Measurements from ENCODE around the gene TADA2B.
"Not testable (repeated sequence)": the region's sequence is repeated elsewhere in the genome, so short reads cannot be mapped to it uniquely, and the experiment has no call there.

Gene TADA2B

DNA sequence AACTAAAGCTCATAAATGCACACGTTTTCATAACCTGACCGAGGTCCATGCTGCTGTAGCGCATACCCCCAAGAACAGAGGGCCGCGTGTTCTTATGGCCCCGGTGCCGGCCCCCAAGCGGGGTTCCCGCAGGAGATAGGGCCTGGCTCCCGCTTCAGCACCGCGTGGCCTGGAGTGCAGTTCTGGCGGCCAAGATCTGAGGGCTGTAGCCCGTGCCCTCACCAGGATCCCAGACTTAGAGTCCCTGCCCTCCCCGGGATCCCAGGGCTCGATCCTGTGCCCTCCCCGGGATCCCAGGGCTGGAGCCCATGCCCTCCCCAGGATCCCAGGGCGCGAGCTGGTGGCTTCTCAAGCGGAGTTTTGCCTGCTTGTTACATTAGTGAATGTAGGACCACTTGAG is 25.7 kb downstream of the TADA2B start:
- no peak for ATAC-seq
- H3K27ac Mint-ChIP-seq: peak overlapping the region; percentile 92
- peaks cover 40% of the 10 kb centered on the region for H3K4me1 Mint-ChIP-seq
- H3K4me3 Mint-ChIP-seq: peak overlapping the region; percentile 97
- H3K27me3 Mint-ChIP-seq: peaks cover 8% of the 10 kb centered on the region
- no peaks in the 10 kb centered on the region for H3K9me3 Mint-ChIP-seq
- peaks cover 3% of the 10 kb centered on the region for H3K36me3 Mint-ChIP-seq

DNA sequence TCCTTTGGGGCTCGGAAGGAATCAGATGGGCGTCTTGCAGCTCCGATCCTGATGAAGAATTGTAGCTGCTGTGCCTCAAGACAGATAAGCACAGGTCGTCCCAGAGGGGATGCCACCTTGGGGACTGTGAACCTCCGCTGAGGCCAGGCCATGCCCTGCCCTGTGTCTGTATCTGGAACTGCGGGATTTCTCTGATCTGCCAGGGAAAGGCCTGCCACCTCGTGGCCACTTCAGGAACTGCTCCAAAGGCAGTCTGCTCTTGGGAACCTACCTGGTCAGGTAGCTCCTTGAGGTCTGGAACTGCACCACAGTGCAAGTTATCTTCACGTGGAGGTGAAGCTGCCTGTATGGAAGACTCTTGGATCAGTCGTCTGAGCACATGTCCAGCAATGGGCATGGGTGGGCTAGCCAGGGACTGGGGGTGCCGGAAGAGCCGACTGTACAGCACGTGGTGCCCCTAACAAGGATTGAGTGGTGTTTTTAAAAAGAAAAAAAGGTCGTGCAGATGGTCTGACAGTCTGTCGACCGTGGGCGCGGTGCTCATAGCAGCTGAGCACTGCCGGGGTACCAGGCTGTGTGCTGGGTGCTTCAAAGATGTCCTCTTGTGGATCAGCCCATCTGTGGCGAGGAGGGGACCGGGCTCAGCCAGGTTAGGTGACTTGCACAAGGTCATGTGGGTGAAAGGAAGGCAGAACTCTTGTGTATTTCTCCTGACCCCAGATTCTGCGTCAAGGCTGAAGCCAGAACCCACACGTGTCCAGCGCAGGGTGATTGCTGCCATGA is 27.7 kb downstream of the TADA2B start:
- H3K27ac Mint-ChIP-seq: no peak overlapping the region
- peak; percentile 60 for ATAC-seq
- peaks cover 8% of the 10 kb centered on the region for H3K27me3 Mint-ChIP-seq
- no peaks in the 10 kb centered on the region for H3K9me3 Mint-ChIP-seq
- no peaks in the 10 kb centered on the region for H3K36me3 Mint-ChIP-seq
- H3K4me3 Mint-ChIP-seq: no peak overlapping the region
- H3K4me1 Mint-ChIP-seq: peaks cover 24% of the 10 kb centered on the region

DNA sequence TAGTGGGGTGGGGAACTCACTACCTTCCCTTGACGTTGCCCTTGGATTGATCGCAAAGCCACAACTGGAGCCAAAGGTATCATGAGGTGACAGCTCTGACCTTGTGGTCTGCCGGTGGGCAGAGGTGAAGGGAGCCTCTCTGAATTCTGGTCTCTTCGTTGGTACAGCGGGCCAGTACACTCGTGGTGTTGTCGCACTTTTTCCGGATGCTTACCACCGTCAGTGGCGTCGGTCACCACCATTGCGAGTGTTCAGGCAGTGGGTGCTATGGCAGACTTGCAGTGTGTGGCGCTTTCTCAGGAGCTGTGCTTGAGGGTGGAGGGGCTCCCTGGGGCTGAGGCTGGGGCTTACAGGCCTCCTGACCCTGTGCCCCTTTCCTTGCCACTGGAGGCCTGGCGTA is 29.9 kb downstream of the TADA2B start:
- Mint-ChIP-seq H3K4me3 (no peak overlapping the region), H3K4me1 (peaks cover 16% of the 10 kb centered on the region), H3K9me3 (no peaks in the 10 kb centered on the region), H3K27me3 (peaks cover 18% of the 10 kb centered on the region), H3K36me3 (no peaks in the 10 kb centered on the region), H3K27ac (no peak overlapping the region)
- no peak for ATAC-seq

DNA sequence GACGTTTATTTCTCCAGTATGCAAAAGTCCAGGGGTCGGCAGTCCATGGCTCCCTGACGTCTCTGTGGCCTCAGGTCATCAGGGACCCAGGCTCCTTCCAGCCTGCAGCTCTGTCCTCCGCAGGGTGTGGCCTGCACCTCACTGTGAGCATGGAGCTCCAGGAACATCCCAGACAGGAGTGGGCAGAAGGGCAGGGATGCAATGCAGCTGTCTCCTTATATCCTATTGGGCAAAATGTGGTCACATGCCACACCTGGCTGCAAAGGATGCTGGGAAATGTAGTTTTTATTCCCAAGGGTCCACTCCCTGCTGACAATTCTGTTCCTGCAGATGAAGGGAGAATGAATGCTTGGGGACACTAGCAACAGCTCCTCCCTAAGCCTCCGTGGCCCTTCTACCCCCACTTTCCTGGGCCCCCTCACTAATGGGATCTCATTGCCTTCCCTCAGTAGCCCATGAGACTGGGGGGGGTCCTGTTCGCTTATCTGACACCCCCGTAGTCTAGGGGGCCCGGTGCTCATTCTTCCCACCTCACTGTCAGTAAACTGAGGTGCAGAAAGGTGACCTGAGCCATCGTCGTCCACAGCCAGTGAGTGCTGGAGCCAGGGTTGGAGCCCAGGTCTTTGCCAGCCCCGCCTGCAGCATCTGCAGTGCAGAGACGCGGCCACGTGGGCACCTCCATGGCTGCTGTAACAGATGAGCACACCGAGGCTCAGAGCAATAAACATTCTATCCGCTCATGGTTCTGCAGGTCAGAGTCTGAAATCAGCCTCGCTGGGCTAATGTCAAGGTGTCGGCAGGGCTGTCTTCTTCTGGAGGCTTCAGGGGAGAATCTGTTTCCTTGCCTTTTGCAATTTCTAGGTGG is 30.6 kb downstream of the TADA2B start:
- Mint-ChIP-seq H3K4me3 (no peak overlapping the region), H3K4me1 (peaks cover 11% of the 10 kb centered on the region), H3K36me3 (no peaks in the 10 kb centered on the region), H3K27ac (no peak overlapping the region), H3K9me3 (no peaks in the 10 kb centered on the region), H3K27me3 (peaks cover 18% of the 10 kb centered on the region)
- no peak for ATAC-seq

DNA sequence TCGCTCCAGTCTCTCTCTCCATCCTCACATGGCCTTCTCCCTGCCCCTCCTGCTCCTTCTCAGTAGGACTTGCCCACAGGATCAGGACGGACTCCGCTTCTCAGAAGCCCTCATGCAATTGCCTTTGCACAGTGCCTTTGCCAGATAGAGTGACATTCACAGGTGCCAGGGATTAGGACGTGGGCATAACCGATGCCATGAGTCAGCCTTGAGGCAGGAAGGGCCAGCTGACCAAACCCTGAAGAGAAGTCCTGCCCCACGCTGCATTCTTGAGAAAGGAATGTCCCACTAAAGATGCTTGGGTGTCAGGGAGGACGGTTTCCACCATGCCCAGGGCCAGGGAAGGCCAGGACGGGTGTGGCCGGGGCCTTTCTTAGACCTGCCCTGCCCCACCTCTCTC is 31.3 kb downstream of the TADA2B start:
- peaks cover 8% of the 10 kb centered on the region for H3K4me1 Mint-ChIP-seq

DNA sequence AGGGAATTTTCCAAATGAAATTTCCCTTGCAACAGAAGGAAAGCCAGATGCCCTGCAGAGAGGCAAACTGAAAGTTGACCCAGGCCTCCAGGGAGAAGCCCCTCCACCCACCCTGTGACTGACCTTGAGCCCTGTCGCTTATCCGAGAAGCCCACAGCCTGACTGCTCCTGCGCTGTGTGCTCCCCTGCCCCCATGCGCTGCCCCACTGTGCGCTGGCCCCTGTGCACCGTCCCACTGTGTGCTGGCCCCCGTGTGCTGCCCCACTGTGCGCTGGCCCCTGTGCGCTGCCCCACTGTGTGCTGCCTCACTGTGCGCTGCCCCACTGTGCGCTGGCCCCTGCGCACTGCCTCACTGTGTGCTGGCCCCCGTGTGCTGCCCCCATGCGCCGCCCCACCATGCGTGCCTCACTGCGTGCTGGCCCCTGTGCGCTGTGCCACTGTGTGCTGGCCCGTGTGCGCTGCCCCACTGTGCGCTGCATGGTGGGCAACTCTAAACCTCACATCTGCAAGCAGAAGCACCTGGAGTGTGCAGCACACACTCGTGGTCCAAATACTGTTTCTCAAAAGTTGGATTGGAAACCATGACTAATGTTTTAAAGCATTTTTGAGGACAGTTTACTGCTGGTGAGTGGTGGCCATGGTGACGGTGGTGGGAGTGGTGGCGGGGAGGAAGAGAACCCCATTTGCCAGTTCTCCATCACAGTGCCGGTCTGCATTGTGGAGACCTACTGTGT is 33.0 kb downstream of the TADA2B start:
- Mint-ChIP-seq H3K4me3 (no peak overlapping the region), H3K27me3 (peaks cover 21% of the 10 kb centered on the region), H3K36me3 (no peaks in the 10 kb centered on the region), H3K27ac (no peak overlapping the region), H3K4me1 (peaks cover under 1% of the 10 kb centered on the region), H3K9me3 (no peaks in the 10 kb centered on the region)
- ATAC-seq: no peak

More for the DNA sequence above, 31.3 kb downstream of the TADA2B start:
- H3K27ac Mint-ChIP-seq: no peak overlapping the region
- ATAC-seq: no peak
- no peak overlapping the region for H3K4me3 Mint-ChIP-seq
- H3K9me3 Mint-ChIP-seq: no peaks in the 10 kb centered on the region
- H3K27me3 Mint-ChIP-seq: peaks cover 25% of the 10 kb centered on the region
- H3K36me3 Mint-ChIP-seq: no peaks in the 10 kb centered on the region

DNA sequence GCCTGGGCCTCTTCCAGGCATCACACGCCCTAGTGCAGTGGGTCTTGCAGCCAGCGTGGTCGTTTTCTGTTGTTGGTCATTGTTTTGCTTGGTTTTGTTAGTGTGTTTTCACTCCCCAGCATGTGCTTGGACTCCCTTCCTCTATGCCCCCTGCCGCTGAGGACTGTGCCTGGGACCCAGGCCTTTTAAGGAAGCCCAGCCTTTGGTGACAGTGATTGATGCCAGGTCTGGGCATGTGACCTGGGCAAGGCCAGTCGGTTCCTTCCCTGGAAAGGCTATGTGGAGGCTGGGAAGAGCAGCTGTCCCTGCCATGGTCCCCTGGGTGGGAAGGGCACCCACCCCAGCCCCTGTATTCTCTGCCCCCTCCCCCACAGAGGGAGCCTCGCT is 33.5 kb downstream of the TADA2B start:
- no peak for ATAC-seq
- Mint-ChIP-seq H3K9me3 (no peaks in the 10 kb centered on the region), H3K4me3 (no peak overlapping the region), H3K36me3 (no peaks in the 10 kb centered on the region), H3K27me3 (peaks cover 20% of the 10 kb centered on the region), H3K4me1 (no peaks in the 10 kb centered on the region), H3K27ac (no peak overlapping the region)

GRCh38 chr4:7077371-7077770 is 34.2 kb downstream of the TADA2B start:
- ATAC-seq: no peak
- Mint-ChIP-seq H3K4me1 (no peaks in the 10 kb centered on the region), H3K36me3 (no peaks in the 10 kb centered on the region), H3K27ac (no peak overlapping the region), H3K27me3 (peaks cover 20% of the 10 kb centered on the region), H3K4me3 (no peak overlapping the region), H3K9me3 (no peaks in the 10 kb centered on the region)

GRCh38 chr4:7078025-7078424 is 34.9 kb downstream of the TADA2B start:
- ATAC-seq: no peak
- H3K36me3 Mint-ChIP-seq: no peaks in the 10 kb centered on the region
- H3K4me3 Mint-ChIP-seq: no peak overlapping the region
- H3K9me3 Mint-ChIP-seq: no peaks in the 10 kb centered on the region
- peaks cover 26% of the 10 kb centered on the region for H3K27me3 Mint-ChIP-seq
- H3K27ac Mint-ChIP-seq: no peak overlapping the region
- no peaks in the 10 kb centered on the region for H3K4me1 Mint-ChIP-seq

DNA sequence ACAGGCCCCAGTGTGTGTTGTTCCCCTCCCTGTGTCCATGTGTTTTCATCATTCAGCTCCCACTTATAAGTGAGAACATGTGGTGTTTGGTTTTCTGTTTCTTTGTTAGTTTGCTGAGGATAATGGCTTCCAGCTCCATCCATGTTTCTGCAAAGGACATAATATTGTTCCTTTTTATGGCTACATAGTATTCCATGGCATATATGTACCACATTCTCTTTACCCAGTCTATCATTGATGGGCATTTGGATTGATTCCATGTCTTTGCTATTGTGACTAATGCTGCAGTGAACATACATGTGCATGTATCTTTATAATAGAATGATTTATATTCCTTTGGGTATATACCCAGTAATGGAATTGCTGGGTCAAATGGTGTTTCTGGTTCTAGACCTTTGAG is 36.3 kb downstream of the TADA2B start:
- not testable (repeated sequence) for H3K9me3 Mint-ChIP-seq, H3K36me3 Mint-ChIP-seq, H3K27ac Mint-ChIP-seq, H3K4me1 Mint-ChIP-seq, ATAC-seq, H3K4me3 Mint-ChIP-seq
- peaks cover 41% of the 10 kb centered on the region for H3K27me3 Mint-ChIP-seq

GRCh38 chr4:7079909-7080308 is 36.7 kb downstream of the TADA2B start:
- H3K36me3 Mint-ChIP-seq: not testable (repeated sequence)

DNA sequence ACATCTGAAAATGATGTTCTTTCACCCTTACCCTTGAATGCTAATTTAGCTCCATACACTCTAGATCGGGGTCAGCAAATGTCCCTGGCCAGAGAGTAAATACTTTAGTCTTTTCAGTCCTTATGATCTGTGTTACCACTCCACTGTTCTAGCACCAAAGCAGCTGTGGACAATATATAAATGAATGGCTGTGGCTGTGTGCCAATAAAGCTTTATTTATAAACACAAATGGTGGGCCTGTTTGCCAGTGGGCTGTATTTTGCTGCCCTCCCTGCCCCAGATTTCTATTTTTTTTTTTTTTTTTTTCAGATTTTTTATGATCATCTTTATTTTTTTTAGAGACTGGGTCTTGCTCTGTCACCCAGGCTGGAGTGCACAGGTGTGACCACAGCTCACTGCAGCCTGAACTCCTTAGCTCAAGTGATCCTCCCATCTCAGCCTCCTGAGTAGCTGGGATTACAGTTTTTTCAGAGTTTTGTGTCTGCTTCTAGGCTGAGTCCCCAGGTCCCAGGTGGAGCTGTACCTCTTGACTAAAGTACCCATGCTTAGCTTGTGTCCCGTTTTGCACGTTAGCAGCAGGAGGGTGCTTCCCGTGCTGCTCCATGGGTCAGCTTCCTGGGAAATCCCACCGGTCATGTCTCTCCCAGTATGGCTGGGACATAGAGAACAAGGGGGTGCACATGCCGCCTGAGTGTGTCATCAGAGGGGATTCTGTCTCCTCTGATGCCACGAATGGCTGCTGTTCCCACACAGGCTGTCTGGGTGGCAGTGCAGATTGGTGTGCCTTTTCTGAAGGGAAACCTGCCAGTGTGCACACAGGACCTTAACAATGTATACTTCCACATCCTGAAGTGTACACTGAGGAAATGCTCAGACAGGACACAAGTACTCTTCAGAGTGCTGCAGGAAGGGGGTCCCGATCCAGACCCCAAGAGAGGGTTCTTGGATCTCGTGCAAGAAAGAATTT is 40.7 kb downstream of the TADA2B start:
- H3K27me3 Mint-ChIP-seq: peaks cover 38% of the 10 kb centered on the region
- no peaks in the 10 kb centered on the region for H3K9me3 Mint-ChIP-seq
- no peak for ATAC-seq
- H3K36me3 Mint-ChIP-seq: no peaks in the 10 kb centered on the region
- no peak overlapping the region for H3K27ac Mint-ChIP-seq
- H3K4me3 Mint-ChIP-seq: no peak overlapping the region
- no peaks in the 10 kb centered on the region for H3K4me1 Mint-ChIP-seq

More at GRCh38 chr4:7079909-7080308, 36.7 kb downstream of the TADA2B start:
- not testable (repeated sequence) for H3K4me3 Mint-ChIP-seq, H3K9me3 Mint-ChIP-seq, ATAC-seq, H3K4me1 Mint-ChIP-seq, H3K27ac Mint-ChIP-seq
- peaks cover 45% of the 10 kb centered on the region for H3K27me3 Mint-ChIP-seq

GRCh38 chr4:7084564-7084961 is 41.4 kb downstream of the TADA2B start:
- not testable (repeated sequence) for H3K4me1 Mint-ChIP-seq, H3K4me3 Mint-ChIP-seq, ATAC-seq, H3K36me3 Mint-ChIP-seq, H3K9me3 Mint-ChIP-seq, H3K27ac Mint-ChIP-seq
- peaks cover 31% of the 10 kb centered on the region for H3K27me3 Mint-ChIP-seq

- Mint-ChIP-seq H3K36me3 (no peaks in the 10 kb centered on the region), H3K4me1 (no peaks in the 10 kb centered on the region), H3K27ac (no peak overlapping the region), H3K4me3 (no peak overlapping the region), H3K27me3 (peaks cover 36% of the 10 kb centered on the region), H3K9me3 (no peaks in the 10 kb centered on the region)
- no peak for ATAC-seq
These were observed 43.2 kb downstream of the TADA2B start for GRCh38 chr4:7086384-7086783.
